Nephron progenitor cell (in vitro differentiated cells): ENCODE measurements around the gene NXN.
A peak's percentile ranks its signal among the peaks of the same experiment; 100 is the strongest.
"Not testable (repeated sequence)": the region's sequence is repeated elsewhere in the genome, so short reads cannot be mapped to it uniquely, and the experiment has no call there.

ENCODE experiments used
- DNase-seq: peaks from one replicate; pipeline ENCODE4 v3.0.0; 2021
- H3K27ac Mint-ChIP-seq: 2 replicates; pipeline ENCODE4 v1.8.0; 2021; ENCODE audit warnings: mild to moderate bottlenecking, moderate library complexity, mixed read lengths
- H3K27me3 Mint-ChIP-seq: 2 replicates; pipeline ENCODE4 v1.8.0; 2021; ENCODE audit warnings: mild to moderate bottlenecking, low read depth, mixed read lengths; ENCODE audit not compliant: poor library complexity
- H3K36me3 Mint-ChIP-seq: 2 replicates; pipeline ENCODE4 v1.8.0; 2021; ENCODE audit warnings: low read depth, mixed read lengths
- H3K4me1 Mint-ChIP-seq: 2 replicates; pipeline ENCODE4 v1.8.0; 2021; ENCODE audit warnings: mixed read lengths
- H3K4me3 Mint-ChIP-seq: 2 replicates; pipeline ENCODE4 v1.8.0; 2021; ENCODE audit warnings: mild to moderate bottlenecking, moderate library complexity, mixed read lengths
- H3K9me3 Mint-ChIP-seq: 2 replicates; pipeline ENCODE4 v1.8.0; 2021; ENCODE audit warnings: mild to moderate bottlenecking, moderate library complexity, mixed read lengths
- CTCF ChIP-seq: fragments of 200-600 bp; sonication (generic); IDR thresholded peaks from 2 replicates; pipeline ENCODE4 v1.5.0; 2021; ENCODE audit warnings: antibody characterized with exemption

The NXN gene

DNA sequence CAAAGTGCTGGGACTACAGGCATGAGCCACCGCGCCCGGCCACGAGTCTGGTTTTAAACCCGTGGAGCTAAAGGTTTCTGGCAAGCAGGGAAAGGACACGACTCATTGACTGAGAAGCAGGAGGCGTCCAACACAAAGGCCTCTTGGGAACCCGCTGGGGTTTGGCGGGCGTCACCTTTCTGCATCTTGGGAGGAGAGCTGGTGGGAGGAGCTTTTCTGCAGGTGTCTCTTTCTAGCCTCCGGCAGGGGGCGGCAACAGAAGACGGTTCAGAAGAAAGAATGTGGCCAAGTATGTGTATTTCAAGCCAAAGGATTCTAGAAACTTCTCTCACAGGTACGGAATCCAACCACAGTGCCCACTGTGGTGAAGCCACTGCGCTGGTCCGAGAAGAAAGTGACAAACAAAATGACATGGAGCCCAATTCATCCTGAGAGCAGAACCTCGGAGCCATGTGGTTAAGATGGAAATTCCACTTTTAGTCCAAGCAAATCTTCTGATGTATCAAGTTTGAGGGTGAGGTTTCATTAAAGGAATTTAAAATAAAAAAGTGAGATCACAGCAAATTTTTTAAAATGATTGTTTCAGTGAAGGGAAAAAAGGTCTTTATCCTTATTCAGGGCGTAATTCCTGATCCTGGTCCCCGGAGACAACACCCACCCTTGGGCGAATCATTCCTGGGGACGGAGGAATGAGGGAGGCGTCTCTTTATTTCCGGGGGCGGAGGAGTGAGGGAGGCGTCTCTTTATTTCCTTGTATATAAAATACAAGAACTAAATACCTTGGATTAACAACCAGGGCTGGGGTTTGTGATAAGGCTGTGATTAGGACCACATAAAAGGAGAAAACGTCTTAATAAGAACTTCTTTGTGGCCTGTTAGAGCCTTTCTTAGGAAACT lies 99.8 kb downstream of the NXN start:
- Mint-ChIP-seq H3K4me1 (peaks cover 85% of the 10 kb centered on the region), H3K36me3 (peaks cover 44% of the 10 kb centered on the region), H3K27ac (peak overlapping the region; percentile 82), H3K4me3 (no peak overlapping the region), H3K27me3 (no peaks in the 10 kb centered on the region), H3K9me3 (peaks cover 12% of the 10 kb centered on the region)
- TF ChIP-seq CTCF = peak; percentile 55
- DNase-seq = peak; percentile 60

DNA sequence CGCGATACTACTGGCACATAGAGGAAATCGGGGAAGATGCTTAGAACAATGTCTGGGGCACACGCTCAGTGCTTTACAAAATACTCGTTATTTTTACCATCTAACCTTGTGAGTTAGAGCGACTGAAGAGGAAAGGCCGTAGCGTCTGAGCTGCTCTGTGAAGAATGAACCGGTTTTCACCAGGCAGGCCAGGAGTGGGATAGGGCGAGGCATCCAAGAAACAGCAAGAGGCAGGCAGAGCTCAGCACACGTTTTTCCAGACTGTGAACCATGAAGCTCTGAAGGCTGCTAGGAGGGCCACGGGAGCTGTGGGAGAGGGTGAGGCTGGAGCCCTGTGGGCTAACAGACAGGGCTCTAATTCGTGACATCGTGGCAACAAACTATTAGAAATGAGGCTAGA lies 101.9 kb downstream of the NXN start:
- peaks cover 20% of the 10 kb centered on the region for H3K9me3 Mint-ChIP-seq
- H3K36me3 Mint-ChIP-seq = peaks cover 45% of the 10 kb centered on the region
- peaks cover 64% of the 10 kb centered on the region for H3K4me1 Mint-ChIP-seq
- peak overlapping the region; percentile 62 for H3K27ac Mint-ChIP-seq
- H3K27me3 Mint-ChIP-seq = no peaks in the 10 kb centered on the region
- H3K4me3 Mint-ChIP-seq = no peak overlapping the region
- DNase-seq = no peak
- TF ChIP-seq CTCF = no peak

- H3K27ac Mint-ChIP-seq = peak overlapping the region; percentile 70
- H3K4me3 Mint-ChIP-seq = no peak overlapping the region
- peaks cover 58% of the 10 kb centered on the region for H3K4me1 Mint-ChIP-seq
- H3K9me3 Mint-ChIP-seq = peaks cover 27% of the 10 kb centered on the region
- no peaks in the 10 kb centered on the region for H3K27me3 Mint-ChIP-seq
- no peak for DNase-seq
- TF ChIP-seq CTCF = no peak
- peaks cover 49% of the 10 kb centered on the region for H3K36me3 Mint-ChIP-seq
Measured at GRCh38 chr17:876272-876671, 103.3 kb downstream of the NXN start.

DNA sequence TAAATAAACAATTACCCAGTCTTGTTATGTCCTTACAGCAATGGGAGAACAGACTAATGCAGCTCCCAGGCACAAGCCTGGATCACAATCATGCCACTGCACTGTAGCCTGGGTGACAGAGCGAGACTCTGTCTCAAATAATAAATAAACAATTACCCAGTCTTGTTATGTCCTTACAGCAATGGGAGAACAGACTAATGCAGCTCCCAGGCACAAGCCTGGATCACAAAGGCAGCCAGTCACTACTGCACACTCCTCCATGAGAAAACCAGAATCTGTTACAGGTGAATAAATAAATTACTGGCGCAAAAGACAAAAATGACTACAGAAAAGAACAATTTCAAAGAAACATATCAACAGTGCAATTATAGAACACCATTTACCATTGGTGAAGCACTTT lies 105.0 kb downstream of the NXN start:
- not testable (repeated sequence) for H3K27ac Mint-ChIP-seq, DNase-seq, H3K4me3 Mint-ChIP-seq, H3K27me3 Mint-ChIP-seq
- Mint-ChIP-seq H3K4me1 (peaks cover 49% of the 10 kb centered on the region), H3K36me3 (peaks cover 48% of the 10 kb centered on the region), H3K9me3 (peaks cover 27% of the 10 kb centered on the region)

- H3K27me3 Mint-ChIP-seq = no peaks in the 10 kb centered on the region
- peaks cover 65% of the 10 kb centered on the region for H3K36me3 Mint-ChIP-seq
- peaks cover 49% of the 10 kb centered on the region for H3K4me1 Mint-ChIP-seq
- H3K4me3 Mint-ChIP-seq = no peak overlapping the region
- no peak for TF ChIP-seq CTCF
- no peak for DNase-seq
- no peak overlapping the region for H3K27ac Mint-ChIP-seq
- peaks cover 31% of the 10 kb centered on the region for H3K9me3 Mint-ChIP-seq
Measured at GRCh38 chr17:872855-873254, 106.7 kb downstream of the NXN start.

- peaks cover 42% of the 10 kb centered on the region for H3K4me1 Mint-ChIP-seq
- peaks cover 71% of the 10 kb centered on the region for H3K36me3 Mint-ChIP-seq
- H3K4me3 Mint-ChIP-seq = no peak overlapping the region
- H3K9me3 Mint-ChIP-seq = peaks cover 32% of the 10 kb centered on the region
- no peak for DNase-seq
- no peak for TF ChIP-seq CTCF
- H3K27ac Mint-ChIP-seq = no peak overlapping the region
- no peaks in the 10 kb centered on the region for H3K27me3 Mint-ChIP-seq
Measured at GRCh38 chr17:871751-872519, 107.6 kb downstream of the NXN start.
